Neural cell (in vitro differentiated cells): ENCODE results near the gene PWWP2A.

Experiments
- CTCF ChIP-seq: fragments of 450-650 bp; IDR thresholded peaks from 2 replicates; pipeline ENCODE4 v1.5.1; 2014; ENCODE audit warnings: antibody characterized with exemption, mild to moderate bottlenecking, moderate library complexity; ENCODE audit not compliant: poor library complexity, severe bottlenecking
- EP300 ChIP-seq: fragments of 450-650 bp; conservative IDR thresholded peaks from 2 replicates; pipeline ENCODE4 v1.6.1; 2014; ENCODE audit warnings: antibody characterized with exemption, mild to moderate bottlenecking, moderate library complexity; ENCODE audit not compliant: poor library complexity, severe bottlenecking
- EZH2 ChIP-seq: fragments of 200-600, 300-800 bp; shearing (Covaris generic), sonication (generic); IDR thresholded peaks from 2 replicates; pipeline ENCODE4 v1.6.1; 2014; ENCODE audit warnings: antibody characterized with exemption, low read length, borderline replicate concordance, mild to moderate bottlenecking; ENCODE audit not compliant: insufficient read depth, poor library complexity, severe bottlenecking
- MXI1 ChIP-seq: fragments of 450-650 bp; conservative IDR thresholded peaks from 2 replicates; pipeline ENCODE4 v1.6.1; 2014; ENCODE audit warnings: antibody characterized with exemption, mild to moderate bottlenecking; ENCODE audit not compliant: poor library complexity, severe bottlenecking
- POLR2AphosphoS5 ChIP-seq: IDR thresholded peaks from 2 replicates; pipeline ENCODE4 v1.6.1; 2012
- RAD21 ChIP-seq: fragments of 450-650 bp; conservative IDR thresholded peaks from 2 replicates; pipeline ENCODE4 v1.6.1; 2014; ENCODE audit warnings: antibody characterized with exemption, mild to moderate bottlenecking, moderate library complexity
- TAF1 ChIP-seq: IDR thresholded peaks from 2 replicates; pipeline ENCODE4 v1.6.1; 2012; ENCODE audit warnings: low read depth

GRCh38 chr5:160162910-160163309 is 43.7 kb upstream of the PWWP2A start:
- TF ChIP-seq EP300 (no peak), EZH2 (no peak), CTCF (no peak), POLR2AphosphoS5 (no peak), RAD21 (no peak), TAF1 (no peak), MXI1 (no peak)
